GM10266 (cell line): ENCODE measurements around the gene CACNA1B.
"Not testable (repeated sequence)": the region's sequence is repeated elsewhere in the genome, so short reads cannot be mapped to it uniquely, and the experiment has no call there.

Source experiments
- DNase-seq: peaks from one replicate; pipeline ENCODE4 v3.0.0; 2012; ENCODE audit errors: extremely low spot score
- TF ChIP-seq, protein P1 (sequence below): IDR thresholded peaks from 2 replicates; pipeline ENCODE4 v1.5.1; 2012; ENCODE audit warnings: mild to moderate bottlenecking, low read depth; ENCODE audit not compliant: control insufficient read depth, insufficient read depth; ENCODE audit errors: missing control alignments

The CACNA1B gene

GRCh38 chr9:138134581-138134980, 257.0 kb downstream of the CACNA1B start:
- DNase-seq = not testable (repeated sequence)

DNA sequence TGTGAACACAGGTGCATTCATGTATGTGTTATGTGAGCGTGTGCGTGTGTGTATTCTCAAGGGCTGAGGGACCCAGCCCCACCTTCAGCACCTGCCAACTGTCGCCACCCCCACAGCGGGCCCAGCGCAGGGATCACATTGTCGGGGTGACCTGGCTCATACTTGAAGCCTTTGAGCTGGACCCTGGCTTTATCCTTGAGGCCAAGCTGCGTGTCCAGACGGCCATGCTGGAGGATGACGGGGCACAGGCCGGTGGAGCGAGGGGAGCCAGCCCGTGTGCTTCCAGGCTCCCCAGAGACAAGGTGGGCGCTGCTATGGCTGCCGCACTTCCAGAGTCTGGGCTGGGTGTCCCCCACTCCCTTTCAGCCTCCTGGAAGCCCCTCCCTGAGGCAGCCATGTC, 261.5 kb downstream of the CACNA1B start:
- not testable (repeated sequence) for DNase-seq

- not testable (repeated sequence) for DNase-seq
These were observed 263.4 kb downstream of the CACNA1B start for GRCh38 chr9:138140980-138141379.

DNA sequence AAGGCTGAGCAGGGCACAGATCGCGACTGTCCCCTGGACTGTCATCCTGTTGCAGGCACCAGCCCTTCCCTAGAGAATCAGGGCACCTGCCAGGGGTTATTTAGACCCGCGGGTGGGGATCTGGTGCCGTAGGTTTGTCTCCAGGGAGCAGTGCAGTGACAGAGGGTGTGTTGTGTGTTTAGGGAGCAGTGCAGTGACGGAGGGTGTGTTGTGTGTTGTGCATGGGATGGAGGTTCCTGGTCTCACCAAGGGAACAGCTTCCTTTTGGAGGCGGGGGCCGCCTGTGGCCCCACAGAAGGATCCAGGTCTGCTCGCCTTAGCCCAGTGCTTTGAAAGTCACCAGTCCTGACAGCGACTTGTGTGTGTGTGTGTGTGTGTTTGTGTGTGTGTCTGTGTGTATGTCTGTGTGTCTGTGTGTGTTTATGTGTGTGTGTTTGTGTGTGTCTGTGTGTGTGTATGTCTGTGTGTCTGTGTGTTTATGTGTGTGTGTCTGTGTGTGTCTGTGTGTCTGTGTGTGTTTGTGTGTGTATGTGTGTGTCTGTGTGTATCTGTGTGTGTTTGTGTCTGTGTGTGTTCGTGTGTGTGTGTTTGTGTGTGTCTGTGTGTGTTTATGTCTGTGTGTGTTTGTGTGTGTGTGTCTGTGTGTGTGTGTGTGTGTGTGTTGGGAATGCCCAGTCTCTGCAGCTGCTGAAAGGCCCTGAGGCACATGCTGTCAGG, 265.1 kb downstream of the CACNA1B start:
- DNase-seq = not testable (repeated sequence)

DNA sequence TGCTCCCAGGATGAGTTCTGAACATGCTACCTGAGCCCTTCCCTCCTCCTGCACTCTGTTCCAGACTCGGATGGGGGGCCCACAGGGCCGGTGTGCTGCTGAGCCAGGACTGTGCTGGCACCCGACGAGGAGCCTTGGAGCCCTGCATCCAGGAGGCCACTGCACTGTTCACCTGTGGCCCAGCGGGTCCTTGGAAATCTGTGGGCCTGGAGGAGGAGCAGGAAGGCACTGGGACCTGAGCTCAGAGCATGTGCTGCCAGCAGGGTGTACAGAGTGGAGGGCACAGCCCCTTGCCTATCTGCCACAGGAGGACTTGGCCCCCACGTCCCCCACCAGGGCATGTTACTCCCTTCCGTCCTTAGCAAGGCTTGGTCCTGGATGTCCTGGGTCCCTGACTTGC, 265.9 kb downstream of the CACNA1B start:
- DNase-seq = not testable (repeated sequence)

GRCh38 chr9:138147556-138147955, 270.0 kb downstream of the CACNA1B start:
- not testable (repeated sequence) for DNase-seq

GRCh38 chr9:138149672-138150656, 272.4 kb downstream of the CACNA1B start:
- TF ChIP-seq, protein P1, sequence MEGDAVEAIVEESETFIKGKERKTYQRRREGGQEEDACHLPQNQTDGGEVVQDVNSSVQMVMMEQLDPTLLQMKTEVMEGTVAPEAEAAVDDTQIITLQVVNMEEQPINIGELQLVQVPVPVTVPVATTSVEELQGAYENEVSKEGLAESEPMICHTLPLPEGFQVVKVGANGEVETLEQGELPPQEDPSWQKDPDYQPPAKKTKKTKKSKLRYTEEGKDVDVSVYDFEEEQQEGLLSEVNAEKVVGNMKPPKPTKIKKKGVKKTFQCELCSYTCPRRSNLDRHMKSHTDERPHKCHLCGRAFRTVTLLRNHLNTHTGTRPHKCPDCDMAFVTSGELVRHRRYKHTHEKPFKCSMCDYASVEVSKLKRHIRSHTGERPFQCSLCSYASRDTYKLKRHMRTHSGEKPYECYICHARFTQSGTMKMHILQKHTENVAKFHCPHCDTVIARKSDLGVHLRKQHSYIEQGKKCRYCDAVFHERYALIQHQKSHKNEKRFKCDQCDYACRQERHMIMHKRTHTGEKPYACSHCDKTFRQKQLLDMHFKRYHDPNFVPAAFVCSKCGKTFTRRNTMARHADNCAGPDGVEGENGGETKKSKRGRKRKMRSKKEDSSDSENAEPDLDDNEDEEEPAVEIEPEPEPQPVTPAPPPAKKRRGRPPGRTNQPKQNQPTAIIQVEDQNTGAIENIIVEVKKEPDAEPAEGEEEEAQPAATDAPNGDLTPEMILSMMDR = peak; percentile 9
- not testable (repeated sequence) for DNase-seq

DNA sequence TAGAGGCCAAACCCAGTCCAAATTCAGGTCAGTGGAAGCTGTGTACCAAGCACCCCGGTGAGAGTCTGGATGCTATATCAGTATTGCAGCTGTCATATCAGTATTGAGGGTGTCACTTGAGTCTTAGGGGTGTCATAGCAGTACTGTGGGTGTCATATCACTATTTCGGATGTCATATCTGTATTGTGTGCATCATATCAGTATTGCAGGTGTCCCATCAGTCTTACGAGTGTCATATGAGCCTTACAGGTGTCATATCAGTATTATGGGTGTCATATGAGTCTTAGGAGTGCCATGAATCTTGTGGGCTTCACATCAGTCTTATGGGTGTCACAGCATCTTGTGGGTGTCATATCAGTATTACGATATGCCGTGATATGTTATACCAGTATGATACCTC, 278.2 kb downstream of the CACNA1B start:
- not testable (repeated sequence) for DNase-seq

- DNase-seq = not testable (repeated sequence)
These were observed 289.2 kb downstream of the CACNA1B start for GRCh38 chr9:138166793-138167192.
